GM08714 (cell line): Measurements from ENCODE around the gene ARFGAP1.

ENCODE experiments used
- H3K4me3 ChIP-seq: fragments of 200-500 bp; sonication (Bioruptor generic); 2 replicates; pipeline ENCODE4 v1.5.1; 2014; ENCODE audit warnings: mild to moderate bottlenecking, low read length, inconsistent platforms
- ZNF274 ChIP-seq: IDR thresholded peaks from 2 replicates; pipeline ENCODE4 v1.6.1; 2012; ENCODE audit warnings: mild to moderate bottlenecking, low read depth, low read length

ARFGAP1 gene

DNA sequence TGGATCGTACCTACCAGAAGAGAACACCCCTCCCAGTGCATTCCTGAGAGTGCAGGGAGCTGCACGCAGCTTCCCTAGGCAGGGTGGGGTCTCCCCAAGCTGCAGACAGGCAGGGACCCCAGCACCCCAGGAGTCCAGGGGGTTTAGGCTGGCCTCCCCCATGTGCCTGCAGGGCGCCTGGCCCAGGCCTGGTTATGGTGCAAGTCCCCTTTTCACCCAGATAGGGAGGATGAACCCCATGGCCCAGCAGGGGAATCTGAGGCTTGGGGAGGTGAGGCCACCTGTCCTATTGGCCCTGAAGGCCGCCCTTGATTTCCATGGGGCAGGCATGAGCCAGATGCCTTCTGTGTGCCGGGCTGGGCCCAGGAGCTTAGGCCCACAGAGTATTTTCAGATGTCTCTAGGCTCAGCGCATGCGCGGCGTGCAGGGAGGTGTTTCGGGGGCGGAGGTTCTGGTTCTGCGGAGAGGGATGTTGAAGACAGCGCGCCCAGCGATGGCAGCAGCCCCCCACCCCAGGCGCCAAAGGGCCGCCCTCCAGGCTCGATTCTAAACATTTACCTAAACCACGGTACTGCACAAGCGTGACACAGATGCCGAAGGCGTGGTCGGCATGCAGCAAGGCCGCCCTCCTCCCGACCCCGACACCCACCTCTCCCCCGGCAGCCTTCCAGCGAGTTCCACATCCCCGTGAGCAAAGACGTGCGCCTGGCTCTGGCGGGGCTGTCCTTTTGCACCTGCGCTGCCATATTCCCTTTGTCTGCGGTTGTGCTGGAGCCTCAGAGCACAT is 49.7 kb downstream of the ARFGAP1 start:
- TF ChIP-seq ZNF274 = no peak
- no peak overlapping the region for H3K4me3 ChIP-seq

DNA sequence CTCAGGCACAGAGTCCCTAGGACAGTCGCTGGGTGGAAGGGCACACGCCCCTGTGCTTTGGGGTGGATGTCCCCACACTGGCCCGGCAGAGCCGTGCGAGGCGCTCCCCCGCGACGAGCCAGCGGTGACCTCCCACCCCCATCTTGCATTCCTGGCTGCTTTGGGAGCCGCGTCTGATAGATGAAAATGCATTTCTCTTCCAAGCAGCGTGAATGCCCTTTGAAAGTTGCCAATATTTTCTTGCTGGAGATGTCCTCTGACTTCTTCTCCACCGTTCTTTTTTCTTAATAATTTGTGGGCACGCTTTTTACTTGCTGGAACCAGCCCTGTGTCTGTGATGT is 50.3 kb downstream of the ARFGAP1 start:
- no peak overlapping the region for H3K4me3 ChIP-seq
- no peak for TF ChIP-seq ZNF274

- H3K4me3 ChIP-seq = no peak overlapping the region
- no peak for TF ChIP-seq ZNF274
These were observed 50.9 kb downstream of the ARFGAP1 start for GRCh38 chr20:63323357-63323981.

- no peak overlapping the region for H3K4me3 ChIP-seq
- no peak for TF ChIP-seq ZNF274
These were observed 52.4 kb downstream of the ARFGAP1 start for GRCh38 chr20:63325021-63325471.

- H3K4me3 ChIP-seq = no peak overlapping the region
- no peak for TF ChIP-seq ZNF274
These were observed 53.1 kb downstream of the ARFGAP1 start for GRCh38 chr20:63325554-63326313.

DNA sequence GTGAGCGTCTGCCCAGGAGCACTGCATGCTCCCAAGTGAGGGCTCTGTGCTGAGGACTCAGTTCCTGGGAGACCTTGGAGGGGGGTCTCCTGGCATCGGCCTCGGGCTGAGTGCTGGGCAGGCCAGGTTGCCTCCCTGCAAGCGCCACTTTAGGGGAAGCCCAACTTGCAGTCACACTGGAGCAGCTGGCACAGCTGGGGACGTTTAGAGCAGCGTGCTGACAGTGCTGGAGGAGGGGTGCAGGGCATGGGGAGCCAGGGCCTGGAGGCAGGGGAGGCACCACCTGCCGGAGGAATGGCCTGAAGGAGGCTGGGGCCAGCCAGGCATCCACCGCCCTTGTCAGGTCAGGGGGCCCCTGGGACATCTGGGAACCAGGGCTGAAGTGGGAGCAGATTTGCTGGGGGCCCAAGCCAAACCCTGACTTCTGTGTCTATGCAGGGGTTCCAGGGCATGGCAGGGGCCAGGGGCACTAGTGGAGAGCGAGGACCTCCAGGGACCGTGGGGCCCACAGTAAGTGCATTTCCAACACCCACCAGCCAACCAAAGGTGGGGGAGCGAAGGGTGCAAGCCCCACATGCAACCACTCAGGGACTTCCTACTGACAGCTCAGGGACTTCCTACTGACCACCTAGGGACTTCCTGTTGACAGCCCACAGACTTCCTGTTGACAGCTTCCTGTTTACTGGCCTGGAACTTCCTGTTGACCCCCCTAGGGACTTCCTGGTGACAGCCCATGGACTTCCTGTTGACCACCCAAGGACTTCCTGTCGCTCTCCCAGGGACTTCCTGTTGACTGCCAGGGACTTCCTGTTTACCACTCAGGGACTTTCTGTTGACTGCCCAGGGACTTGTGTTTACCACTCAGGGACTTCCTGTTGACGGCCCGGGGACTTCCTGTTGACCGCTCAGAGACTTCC is 54.0 kb downstream of the ARFGAP1 start:
- TF ChIP-seq ZNF274 = no peak

GRCh38 chr20:63327231-63327745 is 54.7 kb downstream of the ARFGAP1 start:
- no peak for TF ChIP-seq ZNF274
- H3K4me3 ChIP-seq = no peak overlapping the region

More for the DNA sequence above, 54.0 kb downstream of the ARFGAP1 start:
- no peak overlapping the region for H3K4me3 ChIP-seq

GRCh38 chr20:63328026-63328700 is 55.5 kb downstream of the ARFGAP1 start:
- H3K4me3 ChIP-seq = no peak overlapping the region
- TF ChIP-seq ZNF274 = no peak

DNA sequence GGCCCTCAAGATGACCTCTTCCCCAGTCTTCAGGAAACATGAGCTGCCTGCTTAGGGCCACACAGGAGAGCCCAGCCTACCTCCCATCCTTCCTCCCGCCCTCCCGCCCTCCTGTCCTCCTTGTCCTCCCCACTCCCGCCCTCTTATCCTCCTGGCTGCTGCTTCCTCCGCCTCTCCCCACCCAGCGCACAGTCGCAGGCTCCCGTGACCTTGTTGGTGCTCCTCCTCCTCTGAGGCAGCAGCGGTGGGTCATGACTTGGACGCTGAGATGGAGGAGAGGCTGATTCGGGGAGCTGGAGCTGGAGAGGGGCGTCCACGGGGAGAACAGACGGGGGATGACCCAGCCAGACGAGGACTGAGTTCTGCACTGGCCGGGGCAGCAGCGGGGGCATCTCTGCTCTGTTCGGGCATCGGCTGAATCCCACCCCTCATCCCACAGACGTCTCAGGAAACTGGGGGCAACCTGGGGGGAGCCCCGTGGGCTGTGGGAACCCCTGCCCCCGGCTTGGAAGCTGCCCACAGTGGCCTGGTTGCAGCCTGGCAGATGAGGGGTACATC is 56.2 kb downstream of the ARFGAP1 start:
- H3K4me3 ChIP-seq = no peak overlapping the region
- TF ChIP-seq ZNF274 = no peak

DNA sequence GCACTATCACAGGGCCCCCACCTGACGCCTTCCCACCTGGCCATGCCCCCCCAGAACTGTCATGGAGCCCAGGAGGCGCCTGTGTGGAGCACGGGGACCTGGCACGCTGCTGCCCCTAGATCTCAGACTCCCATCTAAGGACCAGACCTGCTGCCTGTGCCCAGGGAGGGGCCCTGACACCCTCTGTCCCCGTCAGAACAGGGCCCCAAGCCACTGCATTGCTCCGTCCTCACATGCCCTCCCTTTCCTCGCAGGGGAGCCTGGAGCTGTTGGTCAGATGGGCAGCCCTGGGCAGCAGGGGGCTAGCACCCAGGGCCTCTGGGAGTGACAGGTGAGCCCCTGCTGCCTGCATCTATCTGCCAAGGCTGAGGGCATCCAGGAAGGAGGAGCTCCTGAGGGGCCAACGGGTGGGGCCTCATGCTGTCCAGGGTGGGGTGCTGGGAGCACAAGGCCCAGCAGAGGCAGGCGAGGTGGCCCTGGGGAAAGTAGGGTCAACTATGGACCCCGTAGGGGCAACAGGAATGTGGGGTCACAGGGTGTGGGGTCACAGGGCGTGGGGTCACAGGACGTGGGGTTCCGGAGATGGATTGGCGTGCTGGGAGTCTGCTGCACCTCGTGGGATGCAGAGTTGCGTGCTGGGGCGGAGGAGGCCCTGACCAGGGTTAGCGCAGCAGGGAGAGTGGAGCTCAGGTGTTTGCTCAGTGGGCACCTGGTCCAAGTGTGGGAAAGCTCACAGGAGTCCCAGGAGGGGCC is 56.9 kb downstream of the ARFGAP1 start:
- no peak overlapping the region for H3K4me3 ChIP-seq
- TF ChIP-seq ZNF274 = no peak

DNA sequence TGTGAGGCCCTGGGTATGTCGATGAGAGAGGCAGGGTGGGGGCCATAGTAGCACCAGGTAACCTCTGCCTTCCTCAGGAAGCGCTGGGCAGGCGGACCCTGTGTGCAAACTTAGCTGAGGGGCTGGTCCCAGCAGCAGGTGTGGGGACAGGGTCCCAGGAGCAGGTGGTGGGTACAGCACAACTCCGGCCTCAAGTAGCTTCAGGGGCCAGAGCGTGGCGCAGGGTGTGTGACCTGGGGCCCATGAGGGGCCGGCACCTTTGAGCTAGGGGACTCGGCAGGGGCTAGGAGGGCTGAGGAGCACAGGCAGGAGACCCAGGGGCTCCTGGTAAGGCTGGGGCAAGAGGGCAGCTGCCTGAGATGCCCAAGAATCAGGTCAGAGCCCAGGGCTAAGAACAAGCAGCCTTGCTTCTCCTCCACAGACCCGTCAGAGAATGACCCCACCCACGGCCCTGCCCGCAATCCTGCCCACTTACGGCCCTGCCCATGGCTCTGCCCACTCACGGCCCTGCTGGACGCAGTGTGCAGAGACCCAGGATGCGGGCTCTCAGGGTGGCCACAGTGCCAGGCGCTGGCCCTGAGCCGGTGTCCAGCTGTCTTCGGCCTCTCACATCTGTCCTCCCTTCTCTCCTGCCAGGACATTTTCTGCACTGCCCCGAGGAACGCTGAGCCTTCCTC is 57.6 kb downstream of the ARFGAP1 start:
- TF ChIP-seq ZNF274 = no peak
- no peak overlapping the region for H3K4me3 ChIP-seq

DNA sequence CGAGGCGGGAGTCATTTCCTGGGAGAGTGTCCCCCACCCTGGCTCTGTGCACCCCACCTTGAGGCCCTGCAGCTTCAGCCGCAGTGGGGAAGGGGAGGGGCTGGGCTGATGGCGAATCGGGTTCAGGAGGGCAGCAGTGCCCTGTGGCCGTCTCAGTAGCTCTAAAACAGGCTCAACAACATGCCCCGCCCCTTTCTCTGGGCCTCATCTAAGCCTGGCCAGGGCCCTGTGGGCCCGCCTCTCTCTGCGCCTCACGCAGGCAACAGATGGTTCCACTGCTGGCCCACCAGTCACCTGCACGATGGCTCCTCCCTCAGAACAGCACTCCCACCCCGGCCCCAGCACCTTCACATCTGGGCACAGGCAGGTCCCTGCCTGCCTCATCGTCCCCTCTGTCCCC is 58.3 kb downstream of the ARFGAP1 start:
- H3K4me3 ChIP-seq = no peak overlapping the region
- no peak for TF ChIP-seq ZNF274
